ENCODE measurements around the gene AGK. TPM values are rescaled to one million over a fixed set of nuclear protein-coding genes. Genes with fewer than 3 reads are reported as not detected.

The AGK gene
- total and polyA plus RNA-seq, 4 donors, result 7.2 to 13.6 (median 8.9) TPM

- Histone ChIP-seq H3K4me1 (ENCODE audit: control insufficient read depth in 4 of 4, insufficient read depth in 4 of 4, low read length in 3 of 4) (peaks cover 11 to 28% (median 17%) of the 10 kb centered on the region in 4 donors), H3K36me3 (ENCODE audit: control insufficient read depth in 4 of 4, insufficient read depth in 3 of 4, low read depth in 1 of 4, low read length in 3 of 4) (peaks cover 8 to 15% (median 11%) of the 10 kb centered on the region in 4 donors), H3K9me3 (ENCODE audit: control insufficient read depth in 4 of 4, low read length in 3 of 4) (no peaks in the 10 kb centered on the region), H3K9ac (ENCODE audit: low read depth in 1 of 2, low read length in 2 of 2) (no peak overlapping the region), H3K27ac (ENCODE audit: low read depth in 1 of 2, low read length in 2 of 2) (peak overlapping the region in 1 of 2 donors; percentile 64), H3K4me3 (ENCODE audit: low read depth in 1 of 3, low read length in 3 of 3) (no peak overlapping the region), H3K27me3 (ENCODE audit: control insufficient read depth in 4 of 4, insufficient read depth in 4 of 4, low read length in 3 of 4) (no peaks in the 10 kb centered on the region)
- WGBS, result 96% methylated on average over 18 of the region's 18 CpGs
- DNase-seq (ENCODE audit: low spot score), result no peak
- no peak for TF ChIP-seq SP1 (IDR thresholded peaks at IDR 0.05)
Measured at GRCh38 chr7:141665208-141666035, 114.2 kb downstream of the AGK start.

DNA sequence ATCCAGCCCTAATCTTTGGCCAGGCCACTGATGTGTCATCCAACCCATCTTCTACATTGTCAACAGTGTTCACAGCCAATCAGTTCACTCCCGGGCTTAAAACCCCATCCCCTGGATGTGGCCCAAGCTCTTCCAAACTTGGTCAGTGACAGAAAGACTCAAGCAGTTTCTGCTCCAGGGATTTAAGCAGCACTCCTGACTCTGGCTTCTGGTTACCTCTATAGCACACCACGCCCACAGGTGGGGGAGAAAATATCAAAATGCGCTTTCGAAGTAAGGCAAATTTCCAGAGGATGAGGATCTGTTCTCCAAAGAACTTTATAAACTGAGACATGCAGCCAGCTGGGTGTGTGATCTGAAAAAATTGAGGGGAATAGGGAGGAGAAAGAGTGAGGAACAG, 114.9 kb downstream of the AGK start:
- H3K9ac ChIP-seq (ENCODE audit: low read depth in 1 of 2, low read length in 2 of 2), result no peak overlapping the region
- H3K27ac ChIP-seq (ENCODE audit: low read depth in 1 of 2, low read length in 2 of 2), result no peak overlapping the region
- no peaks in the 10 kb centered on the region for H3K27me3 ChIP-seq (ENCODE audit: control insufficient read depth in 4 of 4, insufficient read depth in 4 of 4, low read length in 3 of 4)
- no peak for TF ChIP-seq HNF4A (conservative IDR thresholded peaks at IDR 0.05)
- no peak for TF ChIP-seq ATF3 (IDR thresholded peaks at IDR 0.05)
- no peak for TF ChIP-seq NR2F2 (IDR thresholded peaks at IDR 0.05)
- TF ChIP-seq JUND (IDR thresholded peaks at IDR 0.05), result no peak
- no peak for TF ChIP-seq GABPA (IDR thresholded peaks at IDR 0.05 in 1 of 2, conservative IDR thresholded peaks at IDR 0.05 in 1 of 2)
- no peak for TF ChIP-seq TAF1 (conservative IDR thresholded peaks at IDR 0.05)
- TF ChIP-seq HNF4G (IDR thresholded peaks at IDR 0.05), result no peak
- H3K4me3 ChIP-seq (ENCODE audit: low read depth in 1 of 3, low read length in 3 of 3), result no peak overlapping the region
- 94% methylated on average over 4 of the region's 4 CpGs for WGBS
- H3K9me3 ChIP-seq (ENCODE audit: control insufficient read depth in 4 of 4, low read length in 3 of 4), result no peaks in the 10 kb centered on the region
- H3K4me1 ChIP-seq (ENCODE audit: control insufficient read depth in 4 of 4, insufficient read depth in 4 of 4, low read length in 3 of 4), result peaks cover 11 to 28% (median 17%) of the 10 kb centered on the region in 4 donors
- peaks cover 8 to 18% (median 12%) of the 10 kb centered on the region in 4 donors for H3K36me3 ChIP-seq (ENCODE audit: control insufficient read depth in 4 of 4, insufficient read depth in 3 of 4, low read depth in 1 of 4, low read length in 3 of 4)
- no peak for DNase-seq (ENCODE audit: low spot score)

DNA sequence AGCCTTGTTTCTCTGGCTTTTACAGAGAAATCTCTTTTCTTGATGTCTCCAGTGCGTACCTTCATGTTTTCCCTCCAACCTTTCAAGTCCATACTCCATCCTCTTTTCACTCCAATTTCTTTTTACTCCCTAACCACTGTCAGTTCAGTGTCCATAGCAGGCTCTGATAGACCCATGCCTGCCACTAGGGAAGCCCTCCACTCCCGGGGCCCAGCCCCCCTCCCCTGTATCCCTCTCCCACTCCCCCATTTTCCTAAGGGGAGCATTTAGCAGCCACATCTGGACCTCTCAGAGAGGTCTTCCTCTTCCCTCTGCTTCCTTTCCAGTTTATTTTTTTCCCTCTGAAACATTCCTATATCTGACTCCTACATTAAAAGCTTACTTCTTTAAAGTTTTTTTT, 117.6 kb downstream of the AGK start:
- H3K4me1 ChIP-seq (ENCODE audit: control insufficient read depth in 4 of 4, insufficient read depth in 4 of 4, low read length in 3 of 4), result peaks cover 3 to 15% (median 9%) of the 10 kb centered on the region in 4 donors
- no peaks in the 10 kb centered on the region for H3K27me3 ChIP-seq (ENCODE audit: control insufficient read depth in 4 of 4, insufficient read depth in 4 of 4, low read length in 3 of 4)
- no peak for DNase-seq (ENCODE audit: low spot score)
- TF ChIP-seq NR2F2 (IDR thresholded peaks at IDR 0.05) (no peak), RAD21 (IDR thresholded peaks at IDR 0.05) (no peak), SP1 (IDR thresholded peaks at IDR 0.05) (no peak), HNF4G (IDR thresholded peaks at IDR 0.05) (no peak), REST (IDR thresholded peaks at IDR 0.05) (no peak), FOXA2 (IDR thresholded peaks at IDR 0.05) (no peak), EGR1 (IDR thresholded peaks at IDR 0.05; ENCODE audit: low read depth in 2 of 2) (no peak), HNF4A (conservative IDR thresholded peaks at IDR 0.05) (no peak)
- TF ChIP-seq, protein P1, sequence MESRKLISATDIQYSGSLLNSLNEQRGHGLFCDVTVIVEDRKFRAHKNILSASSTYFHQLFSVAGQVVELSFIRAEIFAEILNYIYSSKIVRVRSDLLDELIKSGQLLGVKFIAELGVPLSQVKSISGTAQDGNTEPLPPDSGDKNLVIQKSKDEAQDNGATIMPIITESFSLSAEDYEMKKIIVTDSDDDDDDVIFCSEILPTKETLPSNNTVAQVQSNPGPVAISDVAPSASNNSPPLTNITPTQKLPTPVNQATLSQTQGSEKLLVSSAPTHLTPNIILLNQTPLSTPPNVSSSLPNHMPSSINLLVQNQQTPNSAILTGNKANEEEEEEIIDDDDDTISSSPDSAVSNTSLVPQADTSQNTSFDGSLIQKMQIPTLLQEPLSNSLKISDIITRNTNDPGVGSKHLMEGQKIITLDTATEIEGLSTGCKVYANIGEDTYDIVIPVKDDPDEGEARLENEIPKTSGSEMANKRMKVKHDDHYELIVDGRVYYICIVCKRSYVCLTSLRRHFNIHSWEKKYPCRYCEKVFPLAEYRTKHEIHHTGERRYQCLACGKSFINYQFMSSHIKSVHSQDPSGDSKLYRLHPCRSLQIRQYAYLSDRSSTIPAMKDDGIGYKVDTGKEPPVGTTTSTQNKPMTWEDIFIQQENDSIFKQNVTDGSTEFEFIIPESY (IDR thresholded peaks at IDR 0.05), result no peak
- TF ChIP-seq, protein P2, sequence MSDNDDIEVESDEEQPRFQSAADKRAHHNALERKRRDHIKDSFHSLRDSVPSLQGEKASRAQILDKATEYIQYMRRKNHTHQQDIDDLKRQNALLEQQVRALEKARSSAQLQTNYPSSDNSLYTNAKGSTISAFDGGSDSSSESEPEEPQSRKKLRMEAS (IDR thresholded peaks at IDR 0.05), result no peak
- H3K4me3 ChIP-seq (ENCODE audit: low read depth in 1 of 3, low read length in 3 of 3), result no peak overlapping the region
- peaks cover 6 to 24% (median 11%) of the 10 kb centered on the region in 4 donors for H3K36me3 ChIP-seq (ENCODE audit: control insufficient read depth in 4 of 4, insufficient read depth in 3 of 4, low read depth in 1 of 4, low read length in 3 of 4)
- 89% methylated on average over 2 of the region's 2 CpGs for WGBS
- H3K9me3 ChIP-seq (ENCODE audit: control insufficient read depth in 4 of 4, low read length in 3 of 4), result no peaks in the 10 kb centered on the region
- no peak overlapping the region for H3K27ac ChIP-seq (ENCODE audit: low read depth in 1 of 2, low read length in 2 of 2)
- no peak overlapping the region for H3K9ac ChIP-seq (ENCODE audit: low read depth in 1 of 2, low read length in 2 of 2)
